ENCODE data around the gene ITGB8.

The ITGB8 gene

GRCh38 chr7:20331910-20332813 lies 1.5 kb downstream of the ITGB8 start:
- Histone ChIP-seq H3K27me3 (ENCODE audit: insufficient read depth, low read depth, severe bottlenecking) (no peaks in the 10 kb centered on the region), H3K27ac (peak overlapping the region; percentile 66), H3K4me3 (ENCODE audit: low read depth, low read length) (peak overlapping the region; percentile 91), H3K36me3 (no peaks in the 10 kb centered on the region), H3K9me3 (ENCODE audit: severe bottlenecking) (no peaks in the 10 kb centered on the region)
- DNase-seq: peak; percentile 42
- TF ChIP-seq, protein P1, sequence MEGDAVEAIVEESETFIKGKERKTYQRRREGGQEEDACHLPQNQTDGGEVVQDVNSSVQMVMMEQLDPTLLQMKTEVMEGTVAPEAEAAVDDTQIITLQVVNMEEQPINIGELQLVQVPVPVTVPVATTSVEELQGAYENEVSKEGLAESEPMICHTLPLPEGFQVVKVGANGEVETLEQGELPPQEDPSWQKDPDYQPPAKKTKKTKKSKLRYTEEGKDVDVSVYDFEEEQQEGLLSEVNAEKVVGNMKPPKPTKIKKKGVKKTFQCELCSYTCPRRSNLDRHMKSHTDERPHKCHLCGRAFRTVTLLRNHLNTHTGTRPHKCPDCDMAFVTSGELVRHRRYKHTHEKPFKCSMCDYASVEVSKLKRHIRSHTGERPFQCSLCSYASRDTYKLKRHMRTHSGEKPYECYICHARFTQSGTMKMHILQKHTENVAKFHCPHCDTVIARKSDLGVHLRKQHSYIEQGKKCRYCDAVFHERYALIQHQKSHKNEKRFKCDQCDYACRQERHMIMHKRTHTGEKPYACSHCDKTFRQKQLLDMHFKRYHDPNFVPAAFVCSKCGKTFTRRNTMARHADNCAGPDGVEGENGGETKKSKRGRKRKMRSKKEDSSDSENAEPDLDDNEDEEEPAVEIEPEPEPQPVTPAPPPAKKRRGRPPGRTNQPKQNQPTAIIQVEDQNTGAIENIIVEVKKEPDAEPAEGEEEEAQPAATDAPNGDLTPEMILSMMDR (IDR thresholded peaks at IDR 0.05; ENCODE audit: low read depth, low read length): no peak

DNA sequence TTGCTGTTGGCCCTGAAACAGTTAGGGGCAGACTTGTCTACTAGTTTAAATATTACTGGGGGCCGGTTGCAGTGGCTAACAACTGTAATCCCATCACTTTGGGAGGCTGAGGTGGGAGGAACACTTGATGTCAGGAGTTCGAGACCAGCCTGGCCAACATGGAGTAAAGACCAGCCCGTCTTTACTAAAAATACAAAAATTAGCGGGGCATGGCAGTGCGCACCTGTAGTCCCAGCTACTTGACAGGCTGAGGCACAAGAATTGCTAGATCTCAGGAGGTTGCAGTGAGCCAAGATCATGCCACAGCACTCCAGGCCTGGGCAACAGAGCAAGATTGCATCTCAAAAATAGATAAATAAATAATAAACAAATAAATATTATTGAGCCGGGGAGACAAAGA lies 7.6 kb downstream of the ITGB8 start:
- TF ChIP-seq, protein P1 (IDR thresholded peaks at IDR 0.05; ENCODE audit: low read depth, low read length): no peak
- no peak overlapping the region for H3K4me3 ChIP-seq (ENCODE audit: low read depth, low read length)
- H3K9me3 ChIP-seq (ENCODE audit: severe bottlenecking): no peaks in the 10 kb centered on the region
- H3K27ac ChIP-seq: no peak overlapping the region
- no peak for DNase-seq
- H3K36me3 ChIP-seq: no peaks in the 10 kb centered on the region; the same call in 1 of the 2 replicates
- no peaks in the 10 kb centered on the region for H3K27me3 ChIP-seq (ENCODE audit: insufficient read depth, low read depth, severe bottlenecking)

DNA sequence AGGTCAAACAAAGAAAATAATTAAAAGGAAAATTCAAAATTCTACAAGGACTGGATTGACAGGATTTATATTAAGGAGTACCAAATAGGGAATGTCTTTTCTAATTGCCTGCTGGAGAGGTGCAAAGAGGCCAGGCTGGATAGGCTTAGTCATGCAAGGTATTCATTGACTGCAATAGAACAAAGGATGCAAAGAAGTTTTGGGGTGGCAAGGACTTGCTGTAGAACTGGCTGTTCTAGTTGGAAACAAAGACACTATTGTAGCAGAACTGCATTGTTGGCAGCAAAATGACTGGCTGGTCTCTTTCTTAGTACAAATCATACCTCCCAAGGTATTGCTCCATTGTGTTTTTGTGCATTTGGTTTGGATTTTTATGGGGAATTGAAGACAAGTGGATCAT lies 10.1 kb downstream of the ITGB8 start:
- Histone ChIP-seq H3K27ac (no peak overlapping the region), H3K36me3 (no peaks in the 10 kb centered on the region; the same call in 1 of the 2 replicates), H3K4me3 (ENCODE audit: low read depth, low read length) (no peak overlapping the region), H3K9me3 (ENCODE audit: severe bottlenecking) (no peaks in the 10 kb centered on the region), H3K27me3 (ENCODE audit: insufficient read depth, low read depth, severe bottlenecking) (no peaks in the 10 kb centered on the region)
- DNase-seq: no peak
- TF ChIP-seq, protein P1 (IDR thresholded peaks at IDR 0.05; ENCODE audit: low read depth, low read length): no peak

DNA sequence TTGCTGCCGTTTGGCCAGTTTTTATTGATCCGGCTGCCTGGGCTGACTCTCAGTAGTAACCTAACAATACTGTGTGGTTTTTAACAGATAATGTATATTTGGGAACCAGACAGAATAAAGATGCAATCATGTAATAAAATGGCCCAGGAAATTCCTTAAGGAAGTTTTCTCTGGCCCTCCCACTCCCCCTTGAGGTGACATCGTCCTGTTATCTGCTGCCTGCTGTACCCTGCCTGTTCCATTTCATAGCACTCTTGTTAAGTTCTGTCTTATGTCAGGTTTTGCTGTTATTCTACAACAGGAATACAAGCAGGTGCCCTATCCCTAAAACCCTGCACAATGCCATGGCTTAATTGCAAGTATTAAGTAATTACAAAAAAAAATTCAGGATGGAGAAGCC lies 12.5 kb downstream of the ITGB8 start:
- no peaks in the 10 kb centered on the region for H3K27me3 ChIP-seq (ENCODE audit: insufficient read depth, low read depth, severe bottlenecking)
- TF ChIP-seq, protein P1 (IDR thresholded peaks at IDR 0.05; ENCODE audit: low read depth, low read length): 0 out of 2 replicates have a peak, but pooled peaks have one; percentile 37
- peak; percentile 9 for DNase-seq
- H3K36me3 ChIP-seq: no peaks in the 10 kb centered on the region; the same call in 1 of the 2 replicates
- H3K4me3 ChIP-seq (ENCODE audit: low read depth, low read length): no peak overlapping the region
- no peaks in the 10 kb centered on the region for H3K9me3 ChIP-seq (ENCODE audit: severe bottlenecking)
- no peak overlapping the region for H3K27ac ChIP-seq

- TF ChIP-seq, protein P1 (IDR thresholded peaks at IDR 0.05; ENCODE audit: low read depth, low read length): no peak
- Histone ChIP-seq H3K27ac (no peak overlapping the region), H3K36me3 (no peaks in the 10 kb centered on the region; the same call in 1 of the 2 replicates), H3K4me3 (ENCODE audit: low read depth, low read length) (no peak overlapping the region), H3K9me3 (ENCODE audit: severe bottlenecking) (no peaks in the 10 kb centered on the region), H3K27me3 (ENCODE audit: insufficient read depth, low read depth, severe bottlenecking) (no peaks in the 10 kb centered on the region)
- DNase-seq: no peak
Measured at GRCh38 chr7:20343941-20344340, 13.2 kb downstream of the ITGB8 start.
